ENCODE results near the gene DAZAP1. TPM values are rescaled to one million over a fixed set of nuclear protein-coding genes. Genes with fewer than 3 reads are reported as not detected.

The DAZAP1 gene
- polyA plus RNA-seq, 1 experiment = 38.3 TPM

GRCh38 chr19:1428738-1429391, 21.5 kb downstream of the DAZAP1 start:
- H3K27me3 ChIP-seq (ENCODE audit: control insufficient read depth, insufficient read depth, low read length) = no peaks in the 10 kb centered on the region
- DNase-seq (ENCODE audit: low read depth) = no peak
- CTCF ChIA-PET = no interaction called here
- no peak overlapping the region for H3K4me3 ChIP-seq (ENCODE audit: low read depth, low read length)
- TF ChIP-seq CTCF (IDR thresholded peaks at IDR 0.05; ENCODE audit: insufficient read depth, low read depth, low read length) = no peak
- peaks cover 52% of the 10 kb centered on the region for H3K36me3 ChIP-seq (ENCODE audit: control insufficient read depth, insufficient read depth, low read length)
- POLR2A ChIA-PET = no interaction called here

DNA sequence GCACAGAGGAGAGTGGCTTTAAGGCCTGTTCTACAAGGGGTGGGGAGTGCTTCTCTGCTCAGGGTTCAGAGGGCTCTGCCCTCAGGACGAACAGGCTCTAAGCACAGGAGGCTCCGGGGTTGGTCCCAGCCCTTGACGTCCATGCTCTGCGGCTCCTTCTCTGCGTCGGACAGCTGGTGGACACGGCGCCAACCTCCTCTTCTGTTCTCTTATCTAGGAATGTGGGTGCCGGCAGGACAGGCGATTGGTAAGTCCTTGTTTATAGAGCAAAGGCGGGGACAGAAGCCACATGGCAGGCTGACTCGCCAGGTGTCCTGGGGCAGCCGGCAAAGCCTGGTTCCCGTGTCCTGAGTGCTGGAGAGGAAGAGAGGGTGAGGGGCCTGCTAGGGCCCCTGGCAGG, 22.4 kb downstream of the DAZAP1 start:
- H3K36me3 ChIP-seq (ENCODE audit: control insufficient read depth, insufficient read depth, low read length) = peaks cover 55% of the 10 kb centered on the region
- H3K27me3 ChIP-seq (ENCODE audit: control insufficient read depth, insufficient read depth, low read length) = no peaks in the 10 kb centered on the region
- no peak for DNase-seq (ENCODE audit: low read depth)
- POLR2A ChIA-PET = no interaction called here
- H3K4me3 ChIP-seq (ENCODE audit: low read depth, low read length) = no peak overlapping the region
- CTCF ChIA-PET = interaction anchor here (0.6 kb wide), 1 partner anchor 11 kb away, joined by 3 read pairs; no protein-coding TSS in a partner anchor
- no peak for TF ChIP-seq CTCF (IDR thresholded peaks at IDR 0.05; ENCODE audit: insufficient read depth, low read depth, low read length)

GRCh38 chr19:1430246-1430645, 22.9 kb downstream of the DAZAP1 start:
- Histone ChIP-seq H3K4me3 (ENCODE audit: low read depth, low read length) (no peak overlapping the region), H3K27me3 (ENCODE audit: control insufficient read depth, insufficient read depth, low read length) (no peaks in the 10 kb centered on the region), H3K36me3 (ENCODE audit: control insufficient read depth, insufficient read depth, low read length) (peaks cover 54% of the 10 kb centered on the region)
- TF ChIP-seq CTCF (IDR thresholded peaks at IDR 0.05; ENCODE audit: insufficient read depth, low read depth, low read length) = no peak
- DNase-seq (ENCODE audit: low read depth) = no peak
- CTCF ChIA-PET = interaction anchor here (0.6 kb wide), 1 partner anchor 11 kb away, joined by 3 read pairs; no protein-coding TSS in a partner anchor
- POLR2A ChIA-PET = no interaction called here

GRCh38 chr19:1431759-1432506, 24.5 kb downstream of the DAZAP1 start:
- H3K27me3 ChIP-seq (ENCODE audit: control insufficient read depth, insufficient read depth, low read length) = no peaks in the 10 kb centered on the region
- POLR2A ChIA-PET = no interaction called here
- DNase-seq (ENCODE audit: low read depth) = no peak
- CTCF ChIA-PET = interaction anchor here (1.1 to 1.2 kb wide), 2 partner anchors 14 to 15 kb away, joined by 3 to 4 read pairs; no protein-coding TSS in a partner anchor
- no peak for TF ChIP-seq CTCF (IDR thresholded peaks at IDR 0.05; ENCODE audit: insufficient read depth, low read depth, low read length)
- no peak overlapping the region for H3K4me3 ChIP-seq (ENCODE audit: low read depth, low read length)
- peaks cover 57% of the 10 kb centered on the region for H3K36me3 ChIP-seq (ENCODE audit: control insufficient read depth, insufficient read depth, low read length)

- DNase-seq (ENCODE audit: low read depth) = no peak
- Histone ChIP-seq H3K4me3 (ENCODE audit: low read depth, low read length) (no peak overlapping the region), H3K36me3 (ENCODE audit: control insufficient read depth, insufficient read depth, low read length) (peaks cover 54% of the 10 kb centered on the region), H3K27me3 (ENCODE audit: control insufficient read depth, insufficient read depth, low read length) (no peaks in the 10 kb centered on the region)
- POLR2A ChIA-PET = no interaction called here
- TF ChIP-seq CTCF (IDR thresholded peaks at IDR 0.05; ENCODE audit: insufficient read depth, low read depth, low read length) = no peak
- CTCF ChIA-PET = interaction anchor here (1.1 to 1.2 kb wide), 2 partner anchors 14 to 15 kb away, joined by 3 to 4 read pairs; no protein-coding TSS in a partner anchor
Measured at GRCh38 chr19:1432507-1432887, 25.1 kb downstream of the DAZAP1 start.
